HCT116 (cell line): ENCODE data around the gene KCNAB2. TPM values are rescaled to one million over a fixed set of nuclear protein-coding genes. Genes with fewer than 3 reads are reported as not detected.

ENCODE experiments used
- ATAC-seq: fragments of 200-7000 bp; cut with Tn5 transposase; 2 replicates; pipeline ENCODE4 v1.9.1; 2020; ENCODE audit warnings: mild to moderate bottlenecking, moderate library complexity
- BruUV-seq: library from RNA; stranded (reverse); fragments of 400-500 nt; replicated peaks from 2 replicates; lab custom pipeline; 2021; lab: Mats Ljungman, UMichigan
- CTCF ChIA-PET: fragments of 300-600 bp; sonication (Branson Sonifier 250); formaldehyde crosslinking; loops from one replicate; lab custom pipeline; 2021; ENCODE audit warnings: antibody characterized with exemption; lab: Charles Lee
- POLR2A ChIA-PET: fragments of 300-600, 350-600 bp; sonication (Branson Sonifier 250); formaldehyde crosslinking; loops from one replicate; lab custom pipeline; 2021; ENCODE audit warnings: antibody characterized with exemption; lab: Charles Lee
- RAD21 ChIA-PET, 2 experiments: fragments of 300-600 bp; sonication (Branson Sonifier 250); formaldehyde crosslinking; loops; one replicate each; lab custom pipeline; 2023; ENCODE audit warnings: low total read pairs in 2 of 2; ENCODE audit not compliant: uncharacterized antibody in 2 of 2, unreplicated experiment in 2 of 2, low non-redundant PET in 1 of 2; lab: Charles Lee
- DNase-seq: peaks from one replicate; pipeline ENCODE4 v3.0.0-alpha.2; 2010; ENCODE audit warnings: low read depth, low spot score
- H2AFZ ChIP-seq: fragments of 200-600 bp; shearing (Covaris generic), sonication (generic); 2 replicates; pipeline ENCODE4 v1.6.1; 2017; ENCODE audit warnings: low read depth, mixed run types, mixed read lengths, antibody characterized with exemption, low read length; ENCODE audit not compliant: poor library complexity, severe bottlenecking
- H3K27ac ChIP-seq: 2 replicates; pipeline ENCODE4 v1.5.1; 2012; ENCODE audit warnings: low read depth, low read length
- H3K27me3 ChIP-seq: fragments of 200-600 bp; sonication (generic); 2 replicates; pipeline ENCODE4 v1.6.1; 2016; ENCODE audit warnings: mixed run types, low read length, mixed read lengths; ENCODE audit not compliant: insufficient read depth
- H3K36me3 ChIP-seq, 2 experiments: fragments of 200-500 bp in 1 of 2; fragments of 200-600 bp in 1 of 2; sonication (Bioruptor generic) in 1 of 2; sonication (generic) in 1 of 2; 2 replicates each; pipeline versions ENCODE4 v1.5.1 to v1.6.1; 2014 to 2016; ENCODE audit warnings: low read length in 2 of 2, inconsistent platforms in 1 of 2, mixed read lengths in 1 of 2, mixed run types in 1 of 2; ENCODE audit not compliant: insufficient read depth in 2 of 2, control insufficient read depth in 1 of 2
- H3K4me1 ChIP-seq, 2 experiments: fragments of 200-600 bp in 1 of 2; sonication (generic) in 1 of 2; 2 replicates each; pipeline versions ENCODE4 v1.5.1 to v1.6.1; 2012 to 2017; ENCODE audit warnings: low read length in 2 of 2, inconsistent platforms in 1 of 2, mild to moderate bottlenecking in 1 of 2, mixed read lengths in 1 of 2, mixed run types in 1 of 2, moderate library complexity in 1 of 2; ENCODE audit not compliant: insufficient read depth in 2 of 2, control insufficient read depth in 1 of 2
- H3K4me2 ChIP-seq: fragments of 200-600 bp; sonication (generic); 2 replicates; pipeline ENCODE4 v1.6.1; 2017; ENCODE audit warnings: mixed run types, low read length, mixed read lengths
- H3K4me3 ChIP-seq, 2 experiments: fragments of 200-600 bp in 1 of 2; sonication (generic) in 1 of 2; replicated peaks in 1 of 2; 2 replicates each; pipeline ENCODE4 v1.5.1; 2011 to 2016; ENCODE audit warnings: low read length in 2 of 2, control low read depth in 1 of 2, low read depth in 1 of 2, mild to moderate bottlenecking in 1 of 2, mixed read lengths in 1 of 2, mixed run types in 1 of 2
- H3K79me2 ChIP-seq: fragments of 200-600 bp; sonication (generic); 2 replicates; pipeline ENCODE4 v1.6.1; 2017; ENCODE audit warnings: mild to moderate bottlenecking, mixed run types, low read length, moderate library complexity, mixed read lengths; ENCODE audit not compliant: insufficient read depth
- H3K9ac ChIP-seq: fragments of 200-600 bp; sonication (generic); 2 replicates; pipeline ENCODE4 v1.6.1; 2016; ENCODE audit warnings: low read length, mixed read lengths
- H3K9me2 ChIP-seq: fragments of 200-600 bp; sonication (generic), shearing (Covaris generic); 2 replicates; pipeline ENCODE4 v1.6.1; 2017; ENCODE audit warnings: mixed run types, mild to moderate bottlenecking, moderate library complexity; ENCODE audit not compliant: insufficient read depth
- H3K9me3 ChIP-seq, 2 experiments: fragments of 200-500 bp in 1 of 2; fragments of 200-600 bp in 1 of 2; sonication (Bioruptor generic) in 1 of 2; sonication (generic) in 1 of 2; 2 replicates each; pipeline ENCODE4 v1.6.1; 2014 to 2017; ENCODE audit warnings: low read length in 2 of 2, mixed read lengths in 2 of 2, inconsistent platforms in 1 of 2, low read depth in 1 of 2, mild to moderate bottlenecking in 1 of 2, mixed run types in 1 of 2, moderate library complexity in 1 of 2; ENCODE audit not compliant: control insufficient read depth in 1 of 2, insufficient read depth in 1 of 2
- H4K20me1 ChIP-seq: fragments of 200-600 bp; sonication (generic), shearing (Covaris generic); 2 replicates; pipeline ENCODE4 v1.6.1; 2017; ENCODE audit warnings: mixed run types, mild to moderate bottlenecking, moderate library complexity; ENCODE audit not compliant: insufficient read depth
- CEBPB ChIP-seq: IDR thresholded peaks from 2 replicates; pipeline ENCODE4 v1.6.1; 2012; ENCODE audit warnings: low read depth
- CTCF ChIP-seq, 3 experiments: fragments of 200-600 bp in 1 of 3; sonication (generic) in 1 of 3; IDR thresholded peaks in 2 of 3; conservative IDR thresholded peaks in 1 of 3; 2 replicates each; pipeline ENCODE4 v1.5.1; 2012 to 2017; ENCODE audit warnings: low read depth in 2 of 3, low read length in 2 of 3, antibody characterized with exemption in 1 of 3, borderline replicate concordance in 1 of 3, control low read depth in 1 of 3, mild to moderate bottlenecking in 1 of 3, mixed read lengths in 1 of 3, mixed run types in 1 of 3, moderate library complexity in 1 of 3; ENCODE audit not compliant: insufficient read depth in 1 of 3
- EGR1 ChIP-seq: IDR thresholded peaks from 2 replicates; pipeline ENCODE4 v1.6.1; 2012; ENCODE audit warnings: low read depth
- ELF1 ChIP-seq: IDR thresholded peaks from 2 replicates; pipeline ENCODE4 v1.6.1; 2012; ENCODE audit warnings: low read depth, borderline replicate concordance
- EZH2 ChIP-seq: fragments of 200-600 bp; sonication (generic); IDR thresholded peaks from 2 replicates; pipeline ENCODE4 v1.6.1; 2017; ENCODE audit warnings: antibody characterized with exemption, mixed run types
- FOSL1 ChIP-seq: IDR thresholded peaks from 2 replicates; pipeline ENCODE4 v1.6.1; 2012; ENCODE audit warnings: low read depth
- JUND ChIP-seq: IDR thresholded peaks from 2 replicates; pipeline ENCODE4 v1.6.1; 2012
- RAD21 ChIP-seq: IDR thresholded peaks from 2 replicates; pipeline ENCODE4 v1.6.1; 2012; ENCODE audit warnings: low read depth, mild to moderate bottlenecking
- SP1 ChIP-seq: IDR thresholded peaks from 2 replicates; pipeline ENCODE4 v1.6.1; 2012; ENCODE audit warnings: low read depth
- SRF ChIP-seq: IDR thresholded peaks from 2 replicates; pipeline ENCODE4 v1.6.1; 2012; ENCODE audit warnings: low read depth
- TCF7L2 ChIP-seq: IDR thresholded peaks from 2 replicates; pipeline ENCODE4 v1.7.0; 2011; ENCODE audit warnings: borderline replicate concordance, inconsistent platforms; ENCODE audit not compliant: insufficient read depth, insufficient read length; ENCODE audit errors: extremely low read depth
- YY1 ChIP-seq: IDR thresholded peaks from 2 replicates; pipeline ENCODE4 v1.6.1; 2011; ENCODE audit warnings: low read length, low read depth, moderate library complexity, mild to moderate bottlenecking; ENCODE audit not compliant: insufficient replicate concordance; ENCODE audit errors: extremely low read depth
- ZBTB33 ChIP-seq: IDR thresholded peaks from 2 replicates; pipeline ENCODE4 v1.6.1; 2011; ENCODE audit warnings: mild to moderate bottlenecking, low read length, moderate library complexity; ENCODE audit not compliant: insufficient replicate concordance; ENCODE audit errors: extremely low read depth
- ZFX ChIP-seq: fragments of 450-650 bp; IDR thresholded peaks from 2 replicates; pipeline ENCODE4 v1.6.1; 2017
- ZNF274 ChIP-seq: fragments of 200-500 bp; sonication (Bioruptor generic); IDR thresholded peaks from 2 replicates; pipeline ENCODE4 v1.6.1; 2014; ENCODE audit warnings: mild to moderate bottlenecking, low read depth, low read length, inconsistent platforms
- intact Hi-C: fragments of 100-400 bp; cut with micrococcal nuclease; formaldehyde crosslinking; loops from 2 replicates; pipeline ENCODE4 v1.10.0; 2022
- total RNA-seq: library from RNA; stranded (reverse); gene quantifications from one replicate; pipeline ENCODE4 v1.2.1, GENCODE V29; 2021; ENCODE audit not compliant: unreplicated experiment
- TF ChIP-seq, protein P1 (sequence below): IDR thresholded peaks from 2 replicates; pipeline ENCODE4 v1.6.1; 2012
- TF ChIP-seq, protein P2 (sequence below): IDR thresholded peaks from 2 replicates; pipeline ENCODE4 v1.6.1; 2012

KCNAB2 gene
- total RNA-seq, 1 experiment from 2014 or later: 18.1 TPM

DNA sequence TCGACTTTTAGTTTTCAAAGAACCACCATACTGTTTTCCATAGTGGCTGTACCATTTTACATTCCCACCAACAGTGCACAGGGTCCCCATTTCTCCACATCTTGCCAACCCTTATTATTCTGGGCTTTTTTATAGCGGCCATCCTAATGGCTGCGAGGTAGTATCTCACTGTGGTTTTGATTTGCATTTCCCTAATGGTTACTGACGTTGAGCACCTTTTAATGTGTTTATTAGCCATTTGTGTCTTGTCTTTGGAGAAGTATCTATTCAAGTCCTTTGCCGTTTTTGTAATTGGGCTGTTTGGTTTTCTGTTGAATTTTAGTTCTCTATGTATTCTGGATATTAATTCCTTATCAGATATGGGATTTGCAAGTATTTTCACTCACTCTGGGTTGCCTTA lies 22.3 kb upstream of the KCNAB2 start:
- Histone ChIP-seq H4K20me1 (no peaks in the 10 kb centered on the region), H3K4me3 (no peak overlapping the region), H2AFZ (no peak overlapping the region), H3K79me2 (no peaks in the 10 kb centered on the region), H3K36me3 (no peaks in the 10 kb centered on the region), H3K4me1 (peaks cover 14 to 30% of the 10 kb centered on the region in 2 experiments; a peak in 3 of 4 replicates), H3K9me2 (no peaks in the 10 kb centered on the region), H3K27me3 (no peaks in the 10 kb centered on the region), H3K9me3 (no peaks in the 10 kb centered on the region), H3K4me2 (no peak overlapping the region), H3K9ac (no peak overlapping the region), H3K27ac (no peak overlapping the region)
- ChIA-PET CTCF (no interaction called here), RAD21 (no interaction called here), POLR2A (no interaction called here)
- no peak for DNase-seq
- TF ChIP-seq EGR1 (no peak), EZH2 (no peak), SP1 (no peak), SRF (no peak), TCF7L2 (no peak), YY1 (no peak), ZFX (no peak), JUND (no peak), RAD21 (no peak)
- ATAC-seq: no peak
- intact Hi-C loops: no loop called here
- BruUV-seq: no TSS peak

GRCh38 chr1:6024376-6024775 lies 21.3 kb upstream of the KCNAB2 start:
- H3K27ac ChIP-seq: no peak overlapping the region
- H3K79me2 ChIP-seq: no peaks in the 10 kb centered on the region
- TF ChIP-seq CTCF (IDR thresholded peaks at IDR 0.05 in 2 of 3, conservative IDR thresholded peaks at IDR 0.05 in 1 of 3; ENCODE audit: borderline replicate concordance in 1 of 3, insufficient read depth in 1 of 3, low read depth in 2 of 3, low read length in 2 of 3) (no peak), EZH2 (no peak), CEBPB (no peak), ELF1 (no peak), YY1 (no peak), FOSL1 (no peak), ZBTB33 (no peak), JUND (no peak), ZNF274 (no peak)
- TF ChIP-seq, protein P1, sequence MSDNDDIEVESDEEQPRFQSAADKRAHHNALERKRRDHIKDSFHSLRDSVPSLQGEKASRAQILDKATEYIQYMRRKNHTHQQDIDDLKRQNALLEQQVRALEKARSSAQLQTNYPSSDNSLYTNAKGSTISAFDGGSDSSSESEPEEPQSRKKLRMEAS: no peak
- TF ChIP-seq, protein P2, sequence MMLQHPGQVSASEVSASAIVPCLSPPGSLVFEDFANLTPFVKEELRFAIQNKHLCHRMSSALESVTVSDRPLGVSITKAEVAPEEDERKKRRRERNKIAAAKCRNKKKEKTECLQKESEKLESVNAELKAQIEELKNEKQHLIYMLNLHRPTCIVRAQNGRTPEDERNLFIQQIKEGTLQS: no peak
- peaks cover 14 to 30% of the 10 kb centered on the region in 2 experiments; a peak in 3 of 4 replicates for H3K4me1 ChIP-seq
- no peaks in the 10 kb centered on the region for H3K9me2 ChIP-seq
- ChIA-PET RAD21 (no interaction called here), CTCF (no interaction called here), POLR2A (no interaction called here)
- no peaks in the 10 kb centered on the region for H4K20me1 ChIP-seq
- ATAC-seq (no peak), DNase-seq (no peak)
- no peak overlapping the region for H3K9ac ChIP-seq
- H3K27me3 ChIP-seq: no peaks in the 10 kb centered on the region
- H2AFZ ChIP-seq: no peak overlapping the region
- intact Hi-C loops: no loop called here
- H3K36me3 ChIP-seq: no peaks in the 10 kb centered on the region
- H3K4me3 ChIP-seq: no peak overlapping the region
- H3K4me2 ChIP-seq: peak overlapping the region; percentile 100
- no peaks in the 10 kb centered on the region for H3K9me3 ChIP-seq
- BruUV-seq: no TSS peak
